ENCODE measurements around the gene PDCD1.
A peak's percentile ranks its signal among the peaks of the same experiment; 100 is the strongest.
"Not testable (repeated sequence)": the region's sequence is repeated elsewhere in the genome, so short reads cannot be mapped to it uniquely, and the experiment has no call there.

The PDCD1 gene

GRCh38 chr2:241850544-241851324, 8.0 kb downstream of the PDCD1 start:
- no peak for DNase-seq

DNA sequence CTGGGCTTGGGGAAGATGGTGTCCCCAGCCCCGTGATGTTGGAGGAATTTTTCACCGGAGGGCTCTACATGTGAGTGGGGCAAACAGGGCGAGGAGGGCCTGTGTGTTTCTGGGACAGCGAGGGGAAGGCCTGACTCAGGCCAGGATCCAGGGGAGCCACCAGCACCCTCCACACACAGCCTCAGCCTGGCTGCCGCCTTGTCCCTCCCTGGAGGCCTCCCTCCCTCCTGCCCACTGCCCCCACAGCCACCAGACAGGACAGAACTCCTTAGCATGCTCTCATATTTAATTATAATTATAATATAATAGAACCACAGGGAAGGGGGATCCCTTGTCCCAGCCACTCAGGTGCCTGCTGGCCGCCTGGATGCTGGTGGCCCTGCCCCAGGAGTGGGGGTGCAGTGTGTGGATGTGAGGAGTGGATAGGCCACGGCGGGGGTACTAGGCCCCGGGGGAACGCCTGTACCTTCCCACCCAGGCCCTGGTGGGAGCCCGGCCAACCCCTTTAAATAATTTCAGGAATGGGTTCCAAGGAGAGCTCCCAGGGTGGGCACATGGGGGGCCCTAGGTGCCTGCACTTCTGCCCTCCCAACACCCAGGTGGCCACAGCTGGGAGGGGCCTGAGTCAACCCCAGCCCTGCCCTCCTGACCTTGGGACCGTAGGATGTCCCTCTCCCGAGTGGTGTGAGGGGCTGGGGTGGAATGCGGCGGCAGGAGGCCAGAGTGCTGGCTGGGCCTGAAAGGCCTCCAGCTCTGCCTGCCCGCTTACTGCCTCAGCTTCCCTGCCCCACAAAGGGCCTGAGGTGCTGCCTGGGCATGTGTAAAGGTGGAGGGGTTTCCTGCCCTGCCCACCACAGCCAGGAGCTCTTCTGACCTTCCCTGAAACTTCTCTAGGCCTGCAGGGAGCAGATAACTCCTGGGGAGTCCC, 8.8 kb downstream of the PDCD1 start:
- DNase-seq = no peak

GRCh38 chr2:241848761-241849615, 9.7 kb downstream of the PDCD1 start:
- DNase-seq = no peak

- DNase-seq = no peak
Observed at GRCh38 chr2:241846406-241846805, 12.3 kb downstream of the PDCD1 start.

DNA sequence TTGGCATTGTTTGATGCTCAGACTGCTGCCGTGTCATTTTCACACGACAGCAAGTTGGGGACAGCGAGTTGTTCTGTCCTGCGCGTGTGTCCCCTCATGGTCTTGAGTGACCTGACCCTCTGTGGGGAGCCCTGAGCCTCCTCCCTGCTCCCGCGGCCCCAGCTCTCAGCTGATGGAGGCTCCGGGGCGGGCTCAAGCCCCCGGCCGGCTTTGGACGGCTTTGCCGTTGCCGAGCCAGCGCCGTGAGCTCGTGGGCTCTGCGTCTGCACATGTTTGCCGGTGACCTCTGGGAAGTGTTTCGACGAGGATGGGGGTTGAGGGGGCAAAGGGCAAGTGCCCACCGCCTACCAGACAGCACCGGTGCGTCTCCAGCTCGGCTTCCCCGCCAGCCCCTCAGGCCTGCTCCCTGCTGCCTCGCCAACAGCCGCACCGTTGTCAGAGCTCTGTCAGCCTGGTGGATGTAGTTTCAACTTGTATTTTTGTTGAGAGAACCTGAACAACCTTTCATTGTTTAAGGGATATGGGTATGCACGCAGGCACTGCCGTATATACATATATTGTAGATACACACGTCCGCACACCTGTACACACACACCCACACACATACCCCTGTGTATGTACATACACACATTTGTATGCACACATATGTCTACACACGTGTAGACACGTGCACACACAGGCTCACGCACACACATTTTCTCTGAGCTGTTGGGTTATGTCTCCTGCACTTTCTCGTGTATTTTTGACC, 13.7 kb downstream of the PDCD1 start:
- DNase-seq = no peak

GRCh38 chr2:241844066-241844728, 14.5 kb downstream of the PDCD1 start:
- DNase-seq = peak; percentile 80

- no peak for DNase-seq
Observed at GRCh38 chr2:241843321-241844065, 15.2 kb downstream of the PDCD1 start.

- peak; percentile 56 for DNase-seq
Observed at GRCh38 chr2:241842620-241843211, 16.0 kb downstream of the PDCD1 start.

GRCh38 chr2:241842067-241842415, 16.7 kb downstream of the PDCD1 start:
- no peak for DNase-seq

GRCh38 chr2:241841181-241842066, 17.3 kb downstream of the PDCD1 start:
- no peak for DNase-seq

- no peak for DNase-seq
Observed at GRCh38 chr2:241837197-241837965, 21.3 kb downstream of the PDCD1 start.

GRCh38 chr2:241836292-241836691, 22.4 kb downstream of the PDCD1 start:
- DNase-seq = no peak

- DNase-seq = no peak
Observed at GRCh38 chr2:241835611-241836010, 23.1 kb downstream of the PDCD1 start.

DNA sequence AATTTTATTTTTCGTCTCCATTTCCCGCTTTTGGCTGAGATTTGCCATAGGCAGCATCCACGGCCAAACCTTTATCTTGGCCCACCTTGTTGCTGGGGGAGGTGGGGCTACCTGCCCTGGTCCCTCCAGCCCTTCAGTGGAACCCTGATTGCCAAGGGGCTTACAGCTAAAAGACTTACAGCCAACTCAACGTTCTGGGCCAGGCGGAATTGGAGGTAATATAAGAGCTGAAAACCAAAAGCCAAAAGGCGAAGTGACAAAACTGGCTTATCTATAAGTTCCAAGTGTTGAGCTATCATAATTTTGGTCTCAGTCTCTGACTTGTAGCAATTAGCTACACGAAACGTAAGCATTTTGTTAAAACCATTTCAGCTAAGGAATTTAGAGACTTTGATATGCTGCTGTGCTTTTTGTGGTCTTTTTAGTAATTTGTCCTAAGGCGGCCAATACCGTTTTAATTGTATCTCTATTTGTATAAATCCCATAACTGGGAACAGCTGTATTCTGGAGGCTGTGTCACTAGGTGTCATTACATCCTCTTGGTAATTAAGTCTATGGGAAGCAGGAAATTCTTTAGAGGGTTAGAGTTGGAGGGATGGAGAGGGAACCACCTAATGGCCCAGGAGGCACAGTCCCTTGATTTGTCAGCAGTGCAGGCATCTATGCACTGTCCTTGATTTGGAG, 24.0 kb downstream of the PDCD1 start:
- DNase-seq = no peak

GRCh38 chr2:241833756-241834526, 24.8 kb downstream of the PDCD1 start:
- DNase-seq = not testable (repeated sequence)

DNA sequence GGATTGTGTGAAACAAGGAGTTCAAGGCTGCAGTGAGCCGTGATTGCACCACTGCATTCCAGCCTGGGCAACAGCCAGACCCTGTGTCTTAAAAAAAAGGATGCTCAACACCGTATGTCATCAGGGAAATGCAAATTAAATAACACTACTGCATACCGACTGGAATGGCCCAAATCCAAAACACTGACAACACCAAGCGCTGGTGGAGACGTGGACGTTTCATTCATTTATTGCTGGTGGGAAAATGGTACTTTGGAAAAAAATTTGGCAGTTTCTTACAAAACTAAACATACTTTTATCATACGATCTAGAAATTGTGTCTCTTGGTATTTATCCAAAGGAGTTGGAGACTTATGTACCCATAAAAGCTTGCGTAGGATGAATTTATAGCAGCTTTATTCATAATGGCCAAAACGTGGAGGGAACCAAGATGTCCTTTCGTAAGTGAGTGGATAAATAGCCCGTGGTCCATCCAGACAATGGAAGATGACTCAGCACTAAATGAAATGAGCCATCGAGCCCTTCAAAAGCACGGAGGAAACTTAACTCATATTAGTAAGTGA, 25.5 kb downstream of the PDCD1 start:
- DNase-seq = no peak

DNA sequence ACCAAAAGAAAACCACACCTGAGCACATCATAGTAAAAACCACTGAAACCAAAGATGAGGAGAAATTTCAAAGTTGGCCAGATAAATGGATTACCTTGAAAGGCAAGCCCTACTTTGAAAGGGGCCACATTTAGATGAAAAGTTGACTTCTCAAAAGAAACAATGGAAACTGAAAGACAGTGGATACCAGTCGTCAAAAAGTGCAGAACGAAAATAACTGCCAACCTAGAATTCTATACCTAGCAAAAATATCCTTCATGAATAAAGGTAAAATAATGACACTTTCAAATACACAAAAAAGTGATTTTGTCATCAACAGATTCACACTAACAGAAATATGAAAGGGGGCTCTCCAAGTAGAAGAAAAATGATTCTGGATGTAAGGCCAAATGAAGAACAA, 31.3 kb downstream of the PDCD1 start:
- no peak for DNase-seq

Data from activated gamma-delta T cell (primary cell).